ENCODE results near the gene NUAK1. TPM values are rescaled to one million over a fixed set of nuclear protein-coding genes. Genes with fewer than 3 reads are reported as not detected.

NUAK1 gene
- total RNA-seq, 1 donor: 21.7 TPM

DNA sequence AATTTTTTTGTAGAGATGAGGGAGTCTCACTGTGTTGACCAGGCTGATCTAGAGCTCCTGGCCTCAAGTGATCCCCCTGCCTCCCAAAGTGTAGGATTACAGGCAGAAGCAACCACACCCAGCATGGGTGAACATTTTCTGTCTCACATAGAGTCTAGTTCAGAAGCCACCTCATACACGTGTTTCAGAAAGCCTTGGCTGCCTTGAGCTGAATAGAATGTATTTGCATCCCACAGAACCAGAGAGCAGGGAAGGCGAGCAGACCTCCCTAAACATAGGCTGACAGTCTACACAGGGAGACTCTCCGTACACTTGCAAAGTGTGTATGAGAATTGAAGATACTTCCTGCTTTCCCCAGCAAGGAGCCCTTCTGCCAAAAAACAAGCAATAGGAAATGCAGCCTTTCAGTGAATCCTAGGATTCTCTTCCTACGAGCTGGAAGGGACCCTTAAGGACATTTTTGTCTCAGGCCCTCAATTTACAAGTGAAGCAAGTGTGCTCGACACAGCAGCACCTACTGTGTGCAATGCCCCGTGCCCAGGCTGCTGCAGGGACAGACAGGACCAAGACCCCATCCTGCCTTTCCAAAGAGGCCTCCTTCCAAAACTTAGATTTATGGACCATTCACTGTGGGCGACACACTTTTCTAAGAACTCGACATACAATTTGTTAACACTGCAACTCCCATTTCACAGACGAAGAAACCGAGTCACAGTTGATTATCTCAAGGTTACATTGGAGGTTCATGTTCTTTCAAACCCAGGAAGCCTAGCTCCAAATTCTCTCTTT lies 11.2 kb downstream of the NUAK1 start:
- TF ChIP-seq, protein P1, sequence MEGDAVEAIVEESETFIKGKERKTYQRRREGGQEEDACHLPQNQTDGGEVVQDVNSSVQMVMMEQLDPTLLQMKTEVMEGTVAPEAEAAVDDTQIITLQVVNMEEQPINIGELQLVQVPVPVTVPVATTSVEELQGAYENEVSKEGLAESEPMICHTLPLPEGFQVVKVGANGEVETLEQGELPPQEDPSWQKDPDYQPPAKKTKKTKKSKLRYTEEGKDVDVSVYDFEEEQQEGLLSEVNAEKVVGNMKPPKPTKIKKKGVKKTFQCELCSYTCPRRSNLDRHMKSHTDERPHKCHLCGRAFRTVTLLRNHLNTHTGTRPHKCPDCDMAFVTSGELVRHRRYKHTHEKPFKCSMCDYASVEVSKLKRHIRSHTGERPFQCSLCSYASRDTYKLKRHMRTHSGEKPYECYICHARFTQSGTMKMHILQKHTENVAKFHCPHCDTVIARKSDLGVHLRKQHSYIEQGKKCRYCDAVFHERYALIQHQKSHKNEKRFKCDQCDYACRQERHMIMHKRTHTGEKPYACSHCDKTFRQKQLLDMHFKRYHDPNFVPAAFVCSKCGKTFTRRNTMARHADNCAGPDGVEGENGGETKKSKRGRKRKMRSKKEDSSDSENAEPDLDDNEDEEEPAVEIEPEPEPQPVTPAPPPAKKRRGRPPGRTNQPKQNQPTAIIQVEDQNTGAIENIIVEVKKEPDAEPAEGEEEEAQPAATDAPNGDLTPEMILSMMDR (IDR thresholded peaks at IDR 0.05; ENCODE audit: extremely low read depth, low read depth, low read length): no peak
- Histone ChIP-seq H3K27ac (ENCODE audit: low read depth, low read length) (no peak overlapping the region), H3K36me3 (ENCODE audit: insufficient read depth, low read length) (no peaks in the 10 kb centered on the region), H2AFZ (ENCODE audit: low read length) (no peak overlapping the region), H3K4me2 (ENCODE audit: insufficient read depth, low read length) (no peak overlapping the region), H3K27me3 (ENCODE audit: insufficient read depth, low read length) (no peaks in the 10 kb centered on the region), H3K4me1 (ENCODE audit: insufficient read depth, low read length) (peaks cover 17% of the 10 kb centered on the region), H3K4me3 (ENCODE audit: insufficient read depth, low read length) (no peak overlapping the region), H3K9me3 (ENCODE audit: low read depth, low read length) (no peaks in the 10 kb centered on the region), H3K79me2 (ENCODE audit: insufficient read depth, low read length) (peaks cover 64% of the 10 kb centered on the region), H4K20me1 (ENCODE audit: insufficient read depth, low read length) (peaks cover 29% of the 10 kb centered on the region)
- DNase-seq (ENCODE audit: insufficient read length, low spot score, missing footprints): peak; percentile 82

DNA sequence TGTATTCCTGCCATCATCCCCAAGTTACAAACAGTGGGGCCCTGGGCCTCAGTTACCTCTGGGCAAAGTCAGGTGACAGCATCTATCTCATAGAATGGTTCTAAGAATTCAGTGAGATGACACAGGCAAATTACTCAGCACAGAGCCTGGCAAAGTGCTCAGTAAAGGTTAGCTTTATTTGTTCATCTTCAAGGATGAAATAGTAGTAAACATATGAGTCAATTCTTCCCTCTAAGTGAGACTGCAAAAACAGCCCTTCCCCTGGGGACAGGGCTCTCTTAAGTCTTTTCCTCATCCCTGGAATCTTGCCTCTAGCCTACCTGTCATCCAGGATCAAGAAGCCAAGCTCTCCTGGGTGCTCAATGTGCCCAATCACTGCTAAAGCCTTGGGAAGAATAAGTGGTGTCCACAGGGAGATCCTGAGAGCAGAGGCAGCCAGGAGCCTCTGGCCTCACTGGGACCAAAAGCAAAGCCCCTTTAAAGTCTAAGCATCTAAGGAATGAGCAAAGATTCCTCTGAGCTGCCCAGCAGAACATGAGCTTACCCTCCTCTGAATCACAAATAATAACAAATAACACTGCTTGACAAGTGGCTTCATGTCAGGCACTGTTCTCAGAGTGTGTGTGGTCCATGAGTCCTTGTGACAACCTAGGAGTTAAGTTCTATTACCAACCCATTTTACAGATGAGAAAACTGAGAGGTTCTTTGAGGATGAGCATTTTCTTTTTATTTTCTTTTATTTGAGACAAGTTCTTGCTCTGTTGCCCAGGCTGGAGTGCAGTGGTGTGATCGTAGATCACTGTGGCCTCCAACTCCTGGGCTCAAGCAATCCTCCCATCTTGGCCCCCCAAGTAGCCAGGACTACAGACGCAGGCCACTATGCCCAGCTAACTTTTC lies 12.1 kb downstream of the NUAK1 start:
- Histone ChIP-seq H4K20me1 (ENCODE audit: insufficient read depth, low read length) (peaks cover 25% of the 10 kb centered on the region), H3K79me2 (ENCODE audit: insufficient read depth, low read length) (peaks cover 63% of the 10 kb centered on the region), H3K27ac (ENCODE audit: low read depth, low read length) (no peak overlapping the region), H3K4me3 (ENCODE audit: insufficient read depth, low read length) (no peak overlapping the region), H2AFZ (ENCODE audit: low read length) (no peak overlapping the region), H3K36me3 (ENCODE audit: insufficient read depth, low read length) (no peaks in the 10 kb centered on the region), H3K4me2 (ENCODE audit: insufficient read depth, low read length) (no peak overlapping the region), H3K9me3 (ENCODE audit: low read depth, low read length) (no peaks in the 10 kb centered on the region), H3K27me3 (ENCODE audit: insufficient read depth, low read length) (no peaks in the 10 kb centered on the region), H3K4me1 (ENCODE audit: insufficient read depth, low read length) (peaks cover 17% of the 10 kb centered on the region)
- TF ChIP-seq, protein P1 (IDR thresholded peaks at IDR 0.05; ENCODE audit: extremely low read depth, low read depth, low read length): no peak
- DNase-seq (ENCODE audit: insufficient read length, low spot score, missing footprints): no peak

DNA sequence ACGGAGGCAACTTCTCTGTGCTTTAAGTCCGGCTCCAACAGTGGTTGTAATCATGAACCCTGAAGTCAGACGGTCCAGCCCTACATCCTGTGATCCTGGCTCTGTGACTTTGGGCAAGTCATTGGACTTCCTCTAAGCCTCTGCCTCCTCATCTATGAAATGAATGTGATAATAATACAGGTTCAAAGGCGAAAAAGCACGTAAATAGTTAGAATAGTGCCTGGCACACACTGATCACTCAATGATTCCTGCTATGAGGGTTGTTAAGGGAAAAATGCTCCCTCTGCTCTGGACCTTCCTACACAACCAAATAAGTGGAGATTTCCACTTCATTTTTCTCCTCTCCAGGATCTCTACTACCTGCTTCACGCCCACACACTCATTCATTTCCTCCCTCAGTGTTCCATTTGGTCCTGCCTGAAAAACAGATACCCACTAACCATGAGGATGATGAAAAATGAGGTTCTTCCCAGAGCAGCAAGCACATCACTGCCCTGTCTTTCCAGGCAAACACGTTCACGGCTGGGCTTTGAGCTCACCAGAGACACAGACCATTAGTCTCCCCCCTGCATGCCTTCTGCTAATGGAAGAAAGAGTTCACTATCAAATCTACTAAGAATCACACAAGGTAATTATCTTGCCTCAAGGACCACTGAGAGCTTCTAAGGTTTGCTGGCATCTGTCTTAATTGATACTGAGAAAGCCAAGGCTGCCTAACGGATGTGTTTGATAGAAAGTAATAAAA lies 13.2 kb downstream of the NUAK1 start:
- H3K27me3 ChIP-seq (ENCODE audit: insufficient read depth, low read length): no peaks in the 10 kb centered on the region
- peaks cover 25% of the 10 kb centered on the region for H4K20me1 ChIP-seq (ENCODE audit: insufficient read depth, low read length)
- no peak overlapping the region for H3K27ac ChIP-seq (ENCODE audit: low read depth, low read length)
- H3K79me2 ChIP-seq (ENCODE audit: insufficient read depth, low read length): peaks cover 66% of the 10 kb centered on the region
- no peaks in the 10 kb centered on the region for H3K9me3 ChIP-seq (ENCODE audit: low read depth, low read length)
- no peak for DNase-seq (ENCODE audit: insufficient read length, low spot score, missing footprints)
- no peak overlapping the region for H3K4me3 ChIP-seq (ENCODE audit: insufficient read depth, low read length)
- no peaks in the 10 kb centered on the region for H3K36me3 ChIP-seq (ENCODE audit: insufficient read depth, low read length)
- no peak overlapping the region for H3K4me2 ChIP-seq (ENCODE audit: insufficient read depth, low read length)
- peaks cover 17% of the 10 kb centered on the region for H3K4me1 ChIP-seq (ENCODE audit: insufficient read depth, low read length)
- no peak overlapping the region for H2AFZ ChIP-seq (ENCODE audit: low read length)
- TF ChIP-seq, protein P1 (IDR thresholded peaks at IDR 0.05; ENCODE audit: extremely low read depth, low read depth, low read length): no peak

Measured in osteoblast (primary cell).